Esophagus squamous epithelium (tissue), 4 donors: ENCODE results near the gene IRS1.

Experiments
- POLR2A ChIP-seq, 4 donors: fragments of 450-650 bp; IDR thresholded peaks; one replicate each; pipeline ENCODE4 v1.6.1; 2017; ENCODE audit warnings: antibody characterized with exemption in 4 of 4, mild to moderate bottlenecking in 4 of 4, moderate library complexity in 3 of 4
- TF ChIP-seq, protein P1 (sequence below), 6 experiments: fragments of 450-650 bp in 4 of 6; fragments of 200-600 bp in 2 of 6; sonication (generic) in 2 of 6; IDR thresholded peaks; one replicate each; pipeline ENCODE4 v1.5.1; 2016 to 2019; ENCODE audit warnings: antibody characterized with exemption in 6 of 6, mild to moderate bottlenecking in 4 of 6, moderate library complexity in 4 of 6

DNA sequence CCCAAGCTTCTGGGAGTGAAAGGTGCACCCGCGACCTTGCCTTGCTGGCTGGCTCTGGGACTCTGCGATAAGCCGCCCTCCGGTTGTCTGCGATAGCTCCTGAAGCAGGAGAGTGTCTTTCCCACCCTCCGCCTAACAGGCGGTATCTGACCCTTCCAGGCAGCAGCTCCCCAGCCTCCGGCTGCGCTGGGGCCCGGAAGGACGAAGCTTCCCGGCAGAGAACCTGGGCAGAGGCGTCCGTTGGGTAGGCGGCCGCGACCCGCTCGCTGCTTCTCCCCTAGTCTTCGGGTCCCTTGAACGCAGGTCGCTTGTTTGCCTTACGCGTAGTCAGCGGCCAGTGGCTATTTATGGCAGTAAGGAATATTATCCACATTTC is 35.8 kb upstream of the IRS1 start:
- TF ChIP-seq, protein P1, sequence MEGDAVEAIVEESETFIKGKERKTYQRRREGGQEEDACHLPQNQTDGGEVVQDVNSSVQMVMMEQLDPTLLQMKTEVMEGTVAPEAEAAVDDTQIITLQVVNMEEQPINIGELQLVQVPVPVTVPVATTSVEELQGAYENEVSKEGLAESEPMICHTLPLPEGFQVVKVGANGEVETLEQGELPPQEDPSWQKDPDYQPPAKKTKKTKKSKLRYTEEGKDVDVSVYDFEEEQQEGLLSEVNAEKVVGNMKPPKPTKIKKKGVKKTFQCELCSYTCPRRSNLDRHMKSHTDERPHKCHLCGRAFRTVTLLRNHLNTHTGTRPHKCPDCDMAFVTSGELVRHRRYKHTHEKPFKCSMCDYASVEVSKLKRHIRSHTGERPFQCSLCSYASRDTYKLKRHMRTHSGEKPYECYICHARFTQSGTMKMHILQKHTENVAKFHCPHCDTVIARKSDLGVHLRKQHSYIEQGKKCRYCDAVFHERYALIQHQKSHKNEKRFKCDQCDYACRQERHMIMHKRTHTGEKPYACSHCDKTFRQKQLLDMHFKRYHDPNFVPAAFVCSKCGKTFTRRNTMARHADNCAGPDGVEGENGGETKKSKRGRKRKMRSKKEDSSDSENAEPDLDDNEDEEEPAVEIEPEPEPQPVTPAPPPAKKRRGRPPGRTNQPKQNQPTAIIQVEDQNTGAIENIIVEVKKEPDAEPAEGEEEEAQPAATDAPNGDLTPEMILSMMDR (IDR thresholded peaks at IDR 0.05) = no peak
- TF ChIP-seq POLR2A (IDR thresholded peaks at IDR 0.05) = no peak
